Ishikawa (cell line): Measurements from ENCODE around the gene FGF1.
A peak's percentile ranks its signal among the peaks of the same experiment; 100 is the strongest.

Experiments
- CEBPB ChIP-seq: IDR thresholded peaks from 2 replicates; pipeline ENCODE4 v1.6.1; 2012
- CREB1 ChIP-seq: IDR thresholded peaks from 2 replicates; pipeline ENCODE4 v1.6.1; 2012; ENCODE audit warnings: low read depth
- EGR1 ChIP-seq: IDR thresholded peaks from 2 replicates; pipeline ENCODE4 v1.6.1; 2012
- EP300 ChIP-seq: IDR thresholded peaks from 2 replicates; pipeline ENCODE4 v1.6.1; 2012; ENCODE audit warnings: borderline replicate concordance
- FOXM1 ChIP-seq: IDR thresholded peaks from 2 replicates; pipeline ENCODE4 v1.6.1; 2012; ENCODE audit warnings: low read depth, borderline replicate concordance
- MAX ChIP-seq: IDR thresholded peaks from 2 replicates; pipeline ENCODE4 v1.6.1; 2012
- NFIC ChIP-seq: IDR thresholded peaks from 2 replicates; pipeline ENCODE4 v1.6.1; 2012
- RAD21 ChIP-seq: IDR thresholded peaks from 2 replicates; pipeline ENCODE4 v1.6.1; 2012; ENCODE audit warnings: low read depth
- TAF1 ChIP-seq: IDR thresholded peaks from 2 replicates; pipeline ENCODE4 v1.6.1; 2012; ENCODE audit warnings: low read depth, mild to moderate bottlenecking
- TCF12 ChIP-seq: IDR thresholded peaks from 2 replicates; pipeline ENCODE4 v1.6.1; 2012; ENCODE audit warnings: low read depth
- TEAD4 ChIP-seq: IDR thresholded peaks from 2 replicates; pipeline ENCODE4 v1.6.1; 2012
- YY1 ChIP-seq: IDR thresholded peaks from 2 replicates; pipeline ENCODE4 v1.6.1; 2012; ENCODE audit warnings: low read depth
- ZBTB7A ChIP-seq: IDR thresholded peaks from 2 replicates; pipeline ENCODE4 v1.6.1; 2012; ENCODE audit warnings: low read depth
- TF ChIP-seq, protein P1 (sequence below): IDR thresholded peaks from 2 replicates; pipeline ENCODE4 v1.6.1; 2012; ENCODE audit warnings: low read depth, mild to moderate bottlenecking
- TF ChIP-seq, protein P2 (sequence below): IDR thresholded peaks from 2 replicates; pipeline ENCODE4 v1.6.1; 2012

Gene FGF1

GRCh38 chr5:142612494-142613270, 73.2 kb downstream of the FGF1 start:
- no peak for TF ChIP-seq YY1
- no peak for TF ChIP-seq TEAD4
- no peak for TF ChIP-seq FOXM1
- no peak for TF ChIP-seq RAD21
- TF ChIP-seq EP300, result no peak

DNA sequence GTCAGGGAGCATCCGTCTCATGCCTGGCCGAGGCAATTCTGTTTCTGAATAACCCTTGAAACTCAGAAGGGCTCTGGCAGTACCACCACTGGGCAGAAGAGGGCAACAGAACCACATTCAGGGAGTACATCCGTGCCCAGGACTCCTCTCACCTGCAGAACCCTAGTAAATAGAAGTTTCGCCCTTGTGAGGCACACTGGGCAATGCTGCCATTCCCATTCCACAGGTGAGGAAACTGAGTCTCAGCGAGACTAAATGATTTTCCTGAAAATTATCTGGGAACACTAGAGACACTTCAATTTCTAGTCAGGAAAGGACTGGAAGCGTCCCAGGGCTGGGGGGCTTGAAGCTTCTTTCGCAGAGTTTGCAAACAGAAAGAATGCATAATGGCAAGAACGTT, 74.7 kb downstream of the FGF1 start:
- TF ChIP-seq YY1, result no peak
- TF ChIP-seq, protein P1, sequence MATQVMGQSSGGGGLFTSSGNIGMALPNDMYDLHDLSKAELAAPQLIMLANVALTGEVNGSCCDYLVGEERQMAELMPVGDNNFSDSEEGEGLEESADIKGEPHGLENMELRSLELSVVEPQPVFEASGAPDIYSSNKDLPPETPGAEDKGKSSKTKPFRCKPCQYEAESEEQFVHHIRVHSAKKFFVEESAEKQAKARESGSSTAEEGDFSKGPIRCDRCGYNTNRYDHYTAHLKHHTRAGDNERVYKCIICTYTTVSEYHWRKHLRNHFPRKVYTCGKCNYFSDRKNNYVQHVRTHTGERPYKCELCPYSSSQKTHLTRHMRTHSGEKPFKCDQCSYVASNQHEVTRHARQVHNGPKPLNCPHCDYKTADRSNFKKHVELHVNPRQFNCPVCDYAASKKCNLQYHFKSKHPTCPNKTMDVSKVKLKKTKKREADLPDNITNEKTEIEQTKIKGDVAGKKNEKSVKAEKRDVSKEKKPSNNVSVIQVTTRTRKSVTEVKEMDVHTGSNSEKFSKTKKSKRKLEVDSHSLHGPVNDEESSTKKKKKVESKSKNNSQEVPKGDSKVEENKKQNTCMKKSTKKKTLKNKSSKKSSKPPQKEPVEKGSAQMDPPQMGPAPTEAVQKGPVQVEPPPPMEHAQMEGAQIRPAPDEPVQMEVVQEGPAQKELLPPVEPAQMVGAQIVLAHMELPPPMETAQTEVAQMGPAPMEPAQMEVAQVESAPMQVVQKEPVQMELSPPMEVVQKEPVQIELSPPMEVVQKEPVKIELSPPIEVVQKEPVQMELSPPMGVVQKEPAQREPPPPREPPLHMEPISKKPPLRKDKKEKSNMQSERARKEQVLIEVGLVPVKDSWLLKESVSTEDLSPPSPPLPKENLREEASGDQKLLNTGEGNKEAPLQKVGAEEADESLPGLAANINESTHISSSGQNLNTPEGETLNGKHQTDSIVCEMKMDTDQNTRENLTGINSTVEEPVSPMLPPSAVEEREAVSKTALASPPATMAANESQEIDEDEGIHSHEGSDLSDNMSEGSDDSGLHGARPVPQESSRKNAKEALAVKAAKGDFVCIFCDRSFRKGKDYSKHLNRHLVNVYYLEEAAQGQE, result no peak
- TF ChIP-seq CEBPB, result no peak
- no peak for TF ChIP-seq ZBTB7A
- no peak for TF ChIP-seq MAX
- TF ChIP-seq RAD21, result peak; percentile 93

GRCh38 chr5:142610176-142611001, 75.5 kb downstream of the FGF1 start:
- no peak for TF ChIP-seq NFIC
- no peak for TF ChIP-seq CREB1
- TF ChIP-seq, protein P2, sequence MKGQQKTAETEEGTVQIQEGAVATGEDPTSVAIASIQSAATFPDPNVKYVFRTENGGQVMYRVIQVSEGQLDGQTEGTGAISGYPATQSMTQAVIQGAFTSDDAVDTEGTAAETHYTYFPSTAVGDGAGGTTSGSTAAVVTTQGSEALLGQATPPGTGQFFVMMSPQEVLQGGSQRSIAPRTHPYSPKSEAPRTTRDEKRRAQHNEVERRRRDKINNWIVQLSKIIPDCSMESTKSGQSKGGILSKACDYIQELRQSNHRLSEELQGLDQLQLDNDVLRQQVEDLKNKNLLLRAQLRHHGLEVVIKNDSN, result no peak

DNA sequence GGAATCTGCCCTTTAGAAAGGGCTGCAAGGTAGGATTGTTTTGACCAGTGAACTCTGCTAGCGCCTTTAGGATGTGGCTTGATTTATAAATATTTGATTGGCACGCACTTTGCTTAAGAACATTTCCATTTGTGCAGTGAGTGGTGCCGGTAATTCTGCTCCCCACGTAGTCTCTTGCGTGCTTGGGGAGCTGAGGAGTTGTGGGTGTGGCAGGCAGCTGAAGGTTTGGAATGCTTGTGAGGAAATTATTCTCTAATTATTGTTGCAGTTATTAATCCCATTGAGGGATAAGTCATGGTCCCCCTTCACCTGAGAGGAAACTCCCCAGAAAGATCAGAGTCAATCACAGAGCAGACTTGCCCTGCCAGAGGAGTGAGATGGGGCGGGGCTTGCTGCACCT, 76.7 kb downstream of the FGF1 start:
- TF ChIP-seq CEBPB (no peak), TCF12 (no peak), MAX (no peak), EP300 (no peak), FOXM1 (no peak), ZBTB7A (no peak)
- TF ChIP-seq, protein P2, result no peak

GRCh38 chr5:142608081-142608480, 77.8 kb downstream of the FGF1 start:
- TF ChIP-seq TEAD4 (no peak), MAX (no peak), EP300 (no peak), RAD21 (no peak), YY1 (no peak), TAF1 (no peak), EGR1 (no peak), NFIC (no peak), TCF12 (no peak), CREB1 (no peak), FOXM1 (no peak), CEBPB (no peak), ZBTB7A (no peak)
- TF ChIP-seq, protein P1, result no peak
- TF ChIP-seq, protein P2, result no peak

GRCh38 chr5:142605611-142606010, 80.3 kb downstream of the FGF1 start:
- TF ChIP-seq, protein P2, result no peak
- TF ChIP-seq TAF1 (no peak), EP300 (no peak), CEBPB (no peak), CREB1 (no peak), NFIC (no peak), TCF12 (no peak), EGR1 (no peak), YY1 (no peak), TEAD4 (no peak), FOXM1 (no peak), RAD21 (no peak), ZBTB7A (no peak), MAX (no peak)
- TF ChIP-seq, protein P1, result no peak
